Tibial artery (tissue), 4 donors: ENCODE measurements around the gene TBX18.

ENCODE experiments used
- DNase-seq, 2 donors: peaks; one replicate each; pipeline ENCODE4 v3.0.0-alpha.2; 2019
- H3K27ac ChIP-seq, 2 donors: fragments of 200-600 bp; sonication (generic) in 1 of 2; 1 replicate in 1 of 2; 2 replicates in 1 of 2; pipeline ENCODE4 v1.5.1; 2018 to 2019; ENCODE audit warnings: mild to moderate bottlenecking in 1 of 2
- H3K27me3 ChIP-seq, 2 donors: fragments of 200-600 bp; sonication (generic) in 1 of 2; one replicate each; pipeline versions ENCODE4 v1.5.1 to v1.6.0; 2016 to 2019
- H3K36me3 ChIP-seq, 3 donors: fragments of 200-600 bp; sonication (generic) in 2 of 3; one replicate each; pipeline ENCODE4 v1.5.1; 2016 to 2019; ENCODE audit warnings: mild to moderate bottlenecking in 2 of 3
- H3K4me1 ChIP-seq, 4 donors: fragments of 200-600 bp; sonication (generic) in 2 of 4; 1 replicate in 3 of 4; 2 replicates in 1 of 4; pipeline ENCODE4 v1.5.1; 2016 to 2019
- H3K4me3 ChIP-seq, 2 donors: fragments of 200-600 bp; sonication (generic) in 1 of 2; 1 replicate in 1 of 2; 2 replicates in 1 of 2; pipeline ENCODE4 v1.5.1; 2018 to 2019; ENCODE audit warnings: mild to moderate bottlenecking in 2 of 2
- H3K9me3 ChIP-seq, 3 donors: fragments of 200-600 bp; sonication (generic) in 1 of 3; one replicate each; pipeline ENCODE4 v1.5.1; 2016 to 2019
- intact Hi-C: fragments of 100-400 bp; cut with DNase I; formaldehyde crosslinking; loops from one replicate; pipeline ENCODE4 v1.15.0; 2023; ENCODE audit warnings: low total_unique reads
- TF ChIP-seq, protein P1 (sequence below), 2 experiments: fragments of 200-600 bp in 1 of 2; fragments of 450-650 bp in 1 of 2; IDR thresholded peaks; one replicate each; pipeline ENCODE4 v1.5.1; 2017 to 2019; ENCODE audit warnings: antibody characterized with exemption in 2 of 2, mild to moderate bottlenecking in 1 of 2, moderate library complexity in 1 of 2

Gene TBX18

DNA sequence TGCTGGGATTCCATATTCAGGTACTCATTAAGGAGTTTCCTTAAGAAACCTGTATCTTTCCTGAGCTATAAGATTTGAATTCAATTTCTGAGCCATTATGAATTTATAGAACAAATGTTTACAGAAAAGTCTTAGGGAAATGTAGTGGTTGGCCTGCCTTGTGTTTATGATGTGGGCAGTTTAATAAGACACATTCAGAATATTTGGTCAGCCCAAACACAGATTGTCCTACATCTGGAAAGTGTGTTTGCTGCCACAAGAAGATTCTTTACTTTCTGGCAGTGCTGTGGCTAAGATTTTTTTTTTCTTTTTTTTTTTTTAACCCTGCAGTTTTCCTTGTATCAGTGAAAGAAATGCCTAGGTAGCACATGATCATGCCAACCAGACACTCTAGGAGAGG, 15.2 kb downstream of the TBX18 start:
- Histone ChIP-seq H3K27ac (peak overlapping the region; percentile 19 to 29), H3K9me3 (no peaks in the 10 kb centered on the region), H3K36me3 (peaks cover 0 to 19% (median 10%) of the 10 kb centered on the region in 3 donors), H3K4me3 (no peak overlapping the region), H3K27me3 (no peaks in the 10 kb centered on the region), H3K4me1 (peaks cover 0 to 96% (median 28%) of the 10 kb centered on the region in 4 donors)
- DNase-seq = no peak
- TF ChIP-seq, protein P1, sequence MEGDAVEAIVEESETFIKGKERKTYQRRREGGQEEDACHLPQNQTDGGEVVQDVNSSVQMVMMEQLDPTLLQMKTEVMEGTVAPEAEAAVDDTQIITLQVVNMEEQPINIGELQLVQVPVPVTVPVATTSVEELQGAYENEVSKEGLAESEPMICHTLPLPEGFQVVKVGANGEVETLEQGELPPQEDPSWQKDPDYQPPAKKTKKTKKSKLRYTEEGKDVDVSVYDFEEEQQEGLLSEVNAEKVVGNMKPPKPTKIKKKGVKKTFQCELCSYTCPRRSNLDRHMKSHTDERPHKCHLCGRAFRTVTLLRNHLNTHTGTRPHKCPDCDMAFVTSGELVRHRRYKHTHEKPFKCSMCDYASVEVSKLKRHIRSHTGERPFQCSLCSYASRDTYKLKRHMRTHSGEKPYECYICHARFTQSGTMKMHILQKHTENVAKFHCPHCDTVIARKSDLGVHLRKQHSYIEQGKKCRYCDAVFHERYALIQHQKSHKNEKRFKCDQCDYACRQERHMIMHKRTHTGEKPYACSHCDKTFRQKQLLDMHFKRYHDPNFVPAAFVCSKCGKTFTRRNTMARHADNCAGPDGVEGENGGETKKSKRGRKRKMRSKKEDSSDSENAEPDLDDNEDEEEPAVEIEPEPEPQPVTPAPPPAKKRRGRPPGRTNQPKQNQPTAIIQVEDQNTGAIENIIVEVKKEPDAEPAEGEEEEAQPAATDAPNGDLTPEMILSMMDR (IDR thresholded peaks at IDR 0.05) = no peak
- intact Hi-C loops = no loop called here

DNA sequence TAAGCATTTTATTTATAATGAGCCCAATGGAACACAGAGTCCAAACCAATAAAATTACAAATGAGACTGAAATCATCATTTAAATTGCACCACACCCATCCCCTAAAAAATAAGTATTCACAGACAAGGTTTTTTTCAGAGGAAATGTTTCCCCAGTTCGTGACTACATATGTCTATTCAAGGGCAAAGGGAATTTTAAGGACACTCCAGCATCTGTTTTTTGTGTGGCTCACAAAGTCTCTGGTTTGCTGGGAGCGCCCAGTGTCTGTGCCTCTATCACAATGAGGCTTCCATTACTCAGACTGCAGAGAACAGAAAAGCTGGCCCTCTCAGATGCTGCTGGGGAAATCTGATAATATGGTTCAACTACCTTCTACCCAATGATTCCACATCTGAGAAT, 16.0 kb downstream of the TBX18 start:
- H3K36me3 ChIP-seq = peaks cover 0 to 16% (median 10%) of the 10 kb centered on the region in 3 donors
- peaks cover 0 to 96% (median 29%) of the 10 kb centered on the region in 4 donors for H3K4me1 ChIP-seq
- H3K9me3 ChIP-seq = no peaks in the 10 kb centered on the region
- H3K27me3 ChIP-seq = no peaks in the 10 kb centered on the region
- no peak overlapping the region for H3K4me3 ChIP-seq
- peak overlapping the region; percentile 19 to 29 for H3K27ac ChIP-seq
- TF ChIP-seq, protein P1 (IDR thresholded peaks at IDR 0.05) = no peak
- intact Hi-C loops = no loop called here
- DNase-seq = no peak

DNA sequence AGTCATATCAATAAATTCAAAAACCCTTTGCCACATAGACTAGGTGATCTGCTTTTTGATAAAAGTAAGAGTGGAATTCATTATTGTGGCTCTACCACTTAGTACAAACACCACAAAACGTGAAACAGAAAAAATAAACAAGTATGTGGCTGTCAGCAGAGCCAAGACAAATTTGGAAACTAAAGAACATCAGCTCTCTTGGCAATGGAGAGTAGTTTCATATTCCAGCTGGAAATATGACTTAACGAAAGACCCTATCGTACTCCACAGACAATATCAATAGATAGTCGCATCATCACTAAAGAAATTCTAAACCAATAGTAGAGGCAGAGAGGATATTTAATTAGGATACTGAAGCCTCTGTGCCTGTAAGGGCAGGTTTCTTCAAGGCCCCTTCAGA, 20.8 kb downstream of the TBX18 start:
- intact Hi-C loops = no loop called here
- peaks cover 7 to 32% (median 15%) of the 10 kb centered on the region in 3 donors for H3K36me3 ChIP-seq
- H3K9me3 ChIP-seq = no peaks in the 10 kb centered on the region
- no peak for DNase-seq
- H3K27ac ChIP-seq = peak overlapping the region; percentile 58 to 76
- peaks cover 0 to 88% (median 16%) of the 10 kb centered on the region in 4 donors for H3K4me1 ChIP-seq
- H3K27me3 ChIP-seq = no peaks in the 10 kb centered on the region
- TF ChIP-seq, protein P1 (IDR thresholded peaks at IDR 0.05) = no peak
- H3K4me3 ChIP-seq = peak overlapping the region in 1 of 2 donors; percentile 8

DNA sequence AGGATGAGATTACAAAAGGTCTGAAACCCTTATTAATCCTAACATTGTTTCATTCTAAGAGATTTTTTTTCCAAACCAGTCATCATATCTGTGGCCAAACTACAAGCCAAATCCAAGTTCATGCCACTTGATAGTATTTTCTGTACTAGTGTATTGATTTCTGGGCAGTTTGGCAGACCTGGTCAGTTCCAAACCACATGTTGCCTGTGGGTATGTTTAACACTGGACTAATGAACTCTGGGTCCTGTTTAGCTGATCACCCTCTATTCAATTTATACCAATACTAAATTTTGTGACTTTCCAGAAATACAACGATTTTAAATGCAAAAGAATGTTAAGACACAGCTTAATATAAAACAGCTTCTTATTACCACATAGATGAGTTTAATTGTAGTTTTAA, 24.0 kb downstream of the TBX18 start:
- H3K4me1 ChIP-seq = peaks cover 0 to 61% (median 10%) of the 10 kb centered on the region in 4 donors
- TF ChIP-seq, protein P1 (IDR thresholded peaks at IDR 0.05) = no peak
- H3K27me3 ChIP-seq = no peaks in the 10 kb centered on the region
- intact Hi-C loops = no loop called here
- no peaks in the 10 kb centered on the region for H3K9me3 ChIP-seq
- no peak overlapping the region for H3K27ac ChIP-seq
- DNase-seq = no peak
- H3K36me3 ChIP-seq = peaks cover 35 to 43% (median 37%) of the 10 kb centered on the region in 3 donors
- no peak overlapping the region for H3K4me3 ChIP-seq

DNA sequence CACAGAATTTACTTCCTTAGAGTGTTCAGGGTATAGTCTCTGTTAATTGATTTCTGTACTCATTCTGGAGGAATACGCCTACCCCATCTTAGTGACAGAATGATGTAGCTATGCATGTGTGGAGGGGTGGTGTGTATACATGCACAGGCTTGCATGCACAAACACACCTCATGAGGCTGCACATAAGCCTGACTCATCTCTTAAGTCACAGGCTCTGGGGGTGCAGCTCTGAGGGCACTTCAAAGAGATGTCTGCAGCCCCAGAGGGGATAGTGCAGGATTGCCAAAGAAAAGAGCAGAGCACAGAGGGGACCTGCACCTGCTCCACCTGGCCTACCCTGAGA, 24.6 kb downstream of the TBX18 start:
- Histone ChIP-seq H3K27me3 (no peaks in the 10 kb centered on the region), H3K4me1 (peaks cover 0 to 55% (median 10%) of the 10 kb centered on the region in 4 donors), H3K4me3 (no peak overlapping the region), H3K36me3 (peaks cover 31 to 49% (median 37%) of the 10 kb centered on the region in 3 donors), H3K9me3 (no peaks in the 10 kb centered on the region), H3K27ac (no peak overlapping the region)
- TF ChIP-seq, protein P1 (IDR thresholded peaks at IDR 0.05) = no peak
- no peak for DNase-seq
- intact Hi-C loops = no loop called here
